ENCODE results near the gene STK10.

The STK10 gene

GRCh38 chr5:172082180-172082579 is 105.8 kb downstream of the STK10 start:
- no peak for DNase-seq

- no peak for DNase-seq
Observed at GRCh38 chr5:172079876-172080275, 108.1 kb downstream of the STK10 start.

GRCh38 chr5:172078726-172079345 is 109.2 kb downstream of the STK10 start:
- DNase-seq, result no peak

DNA sequence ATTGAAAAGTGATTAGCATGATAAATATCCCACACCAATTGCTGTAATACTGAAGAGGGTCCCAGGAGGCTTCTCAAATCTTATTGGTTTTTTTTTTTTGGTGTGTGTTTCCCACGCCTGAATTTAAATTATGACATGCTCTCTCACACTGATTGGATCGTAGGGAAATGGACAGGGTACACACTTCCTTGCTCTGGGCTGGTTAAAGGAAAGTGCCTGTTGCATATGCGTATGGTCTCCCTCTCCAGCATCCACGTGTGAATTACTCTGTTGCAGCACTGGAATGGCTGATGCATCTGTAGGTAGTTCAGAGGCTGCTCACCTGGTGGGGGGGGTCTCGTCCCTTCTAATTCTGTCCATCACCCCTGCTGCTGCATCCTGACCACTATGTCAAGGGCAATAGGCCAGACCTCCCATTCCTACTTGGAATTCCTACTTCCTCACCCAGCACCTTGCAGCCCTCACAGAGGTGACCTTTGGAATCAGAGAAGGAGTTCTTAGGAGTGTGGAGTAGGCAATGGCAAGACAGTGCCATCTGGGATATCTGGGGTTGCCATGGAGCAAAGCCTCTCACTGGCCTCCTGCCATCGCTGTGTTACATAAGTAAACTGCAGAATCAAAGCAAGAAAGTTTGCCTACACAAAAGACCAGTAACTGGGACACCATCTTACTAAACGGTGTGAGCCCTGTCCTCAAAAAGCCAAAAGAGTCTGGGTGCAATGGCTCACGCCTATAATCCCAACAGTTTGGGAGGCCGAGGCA is 110.2 kb downstream of the STK10 start:
- DNase-seq, result no peak

DNA sequence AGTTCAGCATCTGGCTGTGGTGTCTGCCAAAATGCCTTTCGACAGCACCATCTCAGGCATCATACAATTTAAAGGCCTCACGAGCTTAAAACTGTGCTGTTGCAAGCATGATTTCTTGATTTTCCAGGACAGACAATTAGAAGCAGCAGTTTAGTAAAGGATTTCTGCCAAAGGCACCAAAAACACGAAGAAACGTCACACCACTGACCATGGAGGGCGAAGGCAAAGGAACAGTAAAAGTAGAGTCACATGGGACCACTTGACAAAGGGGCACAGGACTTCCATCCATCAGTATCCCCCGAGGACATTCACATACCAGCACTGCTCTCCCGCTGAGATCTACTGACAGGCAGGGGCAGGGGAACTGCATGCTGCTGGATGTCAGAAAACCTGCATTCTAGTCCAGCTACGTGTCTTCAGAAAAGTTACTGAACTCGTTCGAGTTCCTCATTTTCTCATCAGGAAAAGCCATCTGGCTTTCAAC is 111.2 kb downstream of the STK10 start:
- DNase-seq, result no peak

- no peak for DNase-seq
Observed at GRCh38 chr5:172075656-172076055, 112.4 kb downstream of the STK10 start.

GRCh38 chr5:172074896-172075295 is 113.1 kb downstream of the STK10 start:
- no peak for DNase-seq

- no peak for DNase-seq
Observed at GRCh38 chr5:172071309-172071875, 116.6 kb downstream of the STK10 start.

GRCh38 chr5:172065431-172066065 is 122.5 kb downstream of the STK10 start:
- no peak for DNase-seq

DNA sequence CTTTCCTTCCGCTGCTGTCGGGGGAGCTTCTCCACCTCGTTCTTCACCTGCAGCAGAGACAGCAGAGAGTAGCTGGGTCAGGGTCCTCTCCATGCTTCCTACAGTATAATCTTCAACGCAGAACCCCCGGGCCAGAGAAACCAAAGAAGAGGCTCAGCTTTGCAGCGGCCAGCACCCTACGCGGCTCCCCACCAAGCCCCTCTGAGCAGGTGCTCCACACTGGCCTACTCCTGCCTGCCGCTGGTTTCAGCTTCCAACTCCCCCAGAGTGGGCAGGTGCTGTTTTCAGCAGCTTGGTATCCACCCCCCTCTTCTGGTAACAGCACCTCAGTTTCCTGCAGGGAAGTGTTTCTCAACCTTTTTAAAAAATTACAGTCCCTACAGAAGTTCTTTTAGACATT is 123.3 kb downstream of the STK10 start:
- no peak for DNase-seq

GRCh38 chr5:172064358-172064757 is 123.7 kb downstream of the STK10 start:
- DNase-seq, result no peak

DNA sequence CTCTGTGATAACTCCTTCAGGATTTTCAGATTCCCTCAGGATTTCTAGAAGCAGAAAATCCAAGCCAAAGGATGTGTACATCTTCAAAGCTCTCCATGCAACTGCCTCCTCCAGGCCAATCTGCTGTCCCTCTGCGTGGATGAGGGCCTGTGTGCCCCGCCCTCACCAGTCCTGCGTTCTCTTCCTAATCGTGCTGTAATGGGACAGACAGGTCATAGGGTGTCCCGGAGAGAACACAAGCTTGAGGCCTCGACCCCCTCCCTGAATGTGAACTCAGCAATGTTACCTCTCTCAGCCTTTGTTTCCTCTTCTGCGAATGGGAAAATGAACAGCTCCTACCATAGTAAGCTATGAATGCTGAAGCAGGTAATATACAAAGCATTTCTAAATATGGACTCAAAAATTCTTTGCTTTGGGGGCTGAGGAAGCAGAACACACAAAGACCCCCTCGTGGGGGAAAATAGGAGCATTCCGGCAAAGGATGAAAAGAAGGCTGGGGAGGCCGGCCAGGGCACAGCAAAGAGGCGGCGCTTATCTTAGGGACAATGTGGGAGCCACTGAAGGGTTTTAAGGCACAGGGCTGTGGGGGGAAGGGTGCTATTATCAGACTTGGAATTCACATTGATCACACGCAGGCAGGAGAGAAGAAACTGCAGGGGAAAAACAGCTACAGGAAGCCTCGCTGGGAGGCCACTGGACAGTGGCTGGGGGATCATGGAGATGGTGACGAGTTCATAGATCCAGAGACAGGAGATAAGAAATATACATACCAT is 124.4 kb downstream of the STK10 start:
- no peak for DNase-seq

DNA sequence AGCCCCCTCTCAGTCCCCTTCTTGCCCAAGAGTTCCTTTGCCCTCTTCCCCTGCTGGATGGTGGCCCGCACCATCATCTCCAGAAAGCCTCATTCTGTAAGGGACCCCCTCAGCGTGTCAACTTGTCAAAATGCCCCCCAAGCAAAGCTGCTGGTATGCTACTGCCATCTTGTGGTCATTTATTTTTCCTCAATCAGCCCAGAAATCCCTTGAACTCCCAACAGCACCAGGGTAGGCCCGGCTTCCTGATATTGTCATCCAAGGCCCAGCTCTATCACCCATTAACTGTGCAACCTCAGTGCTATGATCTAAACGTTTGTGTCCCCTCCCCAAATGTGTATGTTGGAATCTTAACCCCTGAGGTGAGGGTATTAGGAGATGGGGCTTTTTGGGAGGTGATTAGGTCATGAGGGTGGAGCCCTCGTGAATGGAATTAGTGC is 128.3 kb downstream of the STK10 start:
- DNase-seq, result no peak

DNA sequence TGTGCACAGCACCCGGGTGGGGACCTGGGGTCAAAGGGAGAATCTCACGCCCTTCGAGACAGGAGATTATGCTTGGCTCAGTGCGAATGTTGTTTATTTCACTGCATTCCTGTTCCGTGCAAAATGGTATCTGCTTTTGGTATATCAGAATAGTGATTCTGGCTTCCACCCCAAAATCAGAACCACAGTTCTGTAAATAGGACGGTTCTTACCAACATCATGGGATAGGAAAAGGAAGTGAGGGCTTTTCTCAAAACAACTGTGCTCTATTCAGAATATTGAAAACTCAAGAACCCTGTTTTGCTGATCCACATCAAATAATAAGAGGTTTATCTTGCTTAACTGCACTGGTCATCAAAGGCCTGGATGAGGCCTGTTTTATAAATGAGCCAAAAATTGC is 129.9 kb downstream of the STK10 start:
- DNase-seq, result no peak

DNA sequence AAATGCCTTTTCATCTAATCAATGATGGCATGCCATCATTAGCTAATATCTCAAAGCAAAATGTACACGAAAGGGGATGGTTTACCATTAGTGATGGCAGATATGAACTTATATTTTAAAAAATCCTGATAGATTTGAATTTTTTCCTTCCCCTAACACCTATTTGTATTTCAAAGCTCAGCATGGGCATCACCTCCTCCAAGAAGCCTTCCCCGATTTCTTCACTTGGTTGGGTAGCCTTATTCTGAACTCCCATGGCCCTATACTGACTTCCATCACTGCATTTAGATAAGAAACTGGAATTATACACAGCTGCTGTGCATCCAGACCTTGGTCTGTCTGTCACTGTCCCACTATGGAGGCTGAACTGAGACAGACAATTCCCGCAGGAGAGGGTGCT is 132.0 kb downstream of the STK10 start:
- no peak for DNase-seq

DNA sequence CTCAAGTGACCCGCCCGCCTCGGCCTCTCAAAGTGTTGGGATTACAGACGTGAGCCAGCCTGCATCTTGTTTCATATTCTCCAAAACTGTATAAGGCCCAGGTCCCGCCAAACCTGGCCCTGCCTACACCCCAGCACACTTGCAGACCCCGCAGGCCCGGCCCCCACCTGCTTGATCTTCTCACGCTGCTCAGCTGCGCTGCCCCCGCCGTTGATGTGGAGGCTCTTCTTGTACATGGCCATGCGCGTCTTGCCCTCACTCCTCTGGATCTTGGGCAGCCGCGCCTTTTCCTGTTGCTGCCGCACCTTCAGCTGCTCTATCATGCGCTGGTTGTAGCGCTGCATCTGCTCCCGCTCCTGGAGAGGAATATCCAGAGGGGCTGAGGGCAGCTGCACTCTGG is 132.6 kb downstream of the STK10 start:
- no peak for DNase-seq

DNA sequence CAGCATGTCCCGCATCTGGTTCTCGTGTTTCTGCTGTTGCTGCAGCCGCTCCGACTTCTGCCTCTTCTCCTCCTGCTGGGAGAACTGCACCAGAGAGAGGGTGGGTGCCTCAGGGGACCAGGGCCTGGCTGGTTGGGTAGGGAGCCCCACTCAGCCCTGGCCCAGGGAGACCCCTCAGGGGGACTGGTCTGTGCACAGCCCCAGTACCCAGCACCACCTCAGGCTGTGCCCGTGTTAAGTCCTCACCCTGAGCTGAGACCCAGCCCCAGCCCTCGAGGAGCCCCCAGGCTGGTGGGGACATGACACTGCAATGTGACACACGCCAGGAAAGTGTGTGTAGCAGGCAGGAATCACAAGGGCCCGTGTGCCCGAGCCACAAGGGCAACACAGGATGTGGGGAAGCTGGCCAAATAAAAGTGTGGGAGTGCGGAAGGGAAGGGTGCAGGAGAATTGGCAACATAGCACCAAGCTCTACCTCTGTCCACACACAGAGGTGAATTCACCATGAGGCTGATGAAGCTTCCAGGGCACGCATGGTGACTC is 133.3 kb downstream of the STK10 start:
- DNase-seq, result no peak

GRCh38 chr5:172052450-172053236 is 135.4 kb downstream of the STK10 start:
- DNase-seq, result no peak

GRCh38 chr5:172051643-172052339 is 136.2 kb downstream of the STK10 start:
- DNase-seq, result no peak

GRCh38 chr5:172050080-172050479 is 137.9 kb downstream of the STK10 start:
- no peak for DNase-seq

DNA sequence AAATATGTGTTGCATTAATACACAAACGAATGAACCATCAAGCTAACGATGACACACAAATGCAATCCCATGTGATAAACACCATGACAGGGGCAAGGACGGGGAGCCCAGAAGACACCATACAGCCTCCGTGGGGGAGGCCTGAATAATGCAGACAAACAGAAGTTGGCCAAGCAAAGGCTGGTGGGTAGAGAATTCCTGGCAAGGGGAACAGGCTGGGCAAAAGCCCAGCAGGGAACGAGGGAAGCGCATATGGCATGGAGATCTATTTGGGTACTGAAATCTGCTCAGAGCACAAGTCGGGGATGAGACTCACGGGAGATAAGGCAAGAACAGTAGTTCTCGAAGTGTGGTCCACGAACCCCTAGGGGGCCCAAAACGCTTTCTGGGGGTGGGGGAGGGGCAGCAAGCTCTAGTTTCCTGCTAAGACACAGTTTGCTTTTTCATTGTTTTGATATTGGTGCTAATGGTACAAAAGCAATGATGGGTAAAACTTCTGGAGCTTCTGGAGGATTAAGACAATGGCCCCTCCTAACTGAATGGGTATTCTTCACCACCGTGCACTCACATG is 138.7 kb downstream of the STK10 start:
- no peak for DNase-seq

Measured in activated CD4-positive, alpha-beta T cell treated with anti-CD3 and anti-CD28 coated beads, Interleukin-2, amount 50 U/mL, for 4 hours (primary cell).